Ishikawa (cell line): Measurements from ENCODE around the gene PIK3IP1.

ENCODE experiments used
- CEBPB ChIP-seq: IDR thresholded peaks from 2 replicates; pipeline ENCODE4 v1.6.1; 2012
- EGR1 ChIP-seq: IDR thresholded peaks from 2 replicates; pipeline ENCODE4 v1.6.1; 2012
- EP300 ChIP-seq: IDR thresholded peaks from 2 replicates; pipeline ENCODE4 v1.6.1; 2012; ENCODE audit warnings: borderline replicate concordance
- FOXM1 ChIP-seq: IDR thresholded peaks from 2 replicates; pipeline ENCODE4 v1.6.1; 2012; ENCODE audit warnings: low read depth, borderline replicate concordance
- MAX ChIP-seq: IDR thresholded peaks from 2 replicates; pipeline ENCODE4 v1.6.1; 2012
- RAD21 ChIP-seq: IDR thresholded peaks from 2 replicates; pipeline ENCODE4 v1.6.1; 2012; ENCODE audit warnings: low read depth
- USF1 ChIP-seq: IDR thresholded peaks from 2 replicates; pipeline ENCODE4 v1.6.1; 2012

- no peak for TF ChIP-seq EGR1
- no peak for TF ChIP-seq RAD21
- no peak for TF ChIP-seq USF1
- no peak for TF ChIP-seq CEBPB
- no peak for TF ChIP-seq EP300
- no peak for TF ChIP-seq MAX
- no peak for TF ChIP-seq FOXM1
Measured at GRCh38 chr22:31263896-31264640, 28.2 kb downstream of the PIK3IP1 start.
